PC-3 (cell line): ENCODE results near the gene SH3PXD2B.

Source experiments
- EZH2 ChIP-seq: fragments of 300-600 bp; sonication (generic); IDR thresholded peaks from one replicate; pipeline ENCODE4 v1.6.1; 2017; ENCODE audit warnings: antibody characterized with exemption, mild to moderate bottlenecking, low read length; ENCODE audit not compliant: unreplicated experiment
- EZH2phosphoT487 ChIP-seq: fragments of 300-600 bp; sonication (generic); IDR thresholded peaks from 2 replicates; pipeline ENCODE4 v1.6.1; 2018; ENCODE audit warnings: mild to moderate bottlenecking, antibody characterized with exemption, low read length, borderline replicate concordance

- TF ChIP-seq EZH2phosphoT487 (no peak), EZH2 (no peak)
These were observed 89.6 kb downstream of the SH3PXD2B start for GRCh38 chr5:172364773-172365172.
